HG03469 (cell line): ENCODE results near the gene CCDC85C.
A peak's percentile ranks its signal among the peaks of the same experiment; 100 is the strongest.

Experiments
- ATAC-seq: cut with Tn5 transposase; IDR thresholded peaks from one replicate; pipeline ENCODE4 v1.9.1; 2021; ENCODE audit warnings: mild to moderate bottlenecking, moderate library complexity, moderate number of reproducible peaks; ENCODE audit not compliant: unreplicated experiment

Gene CCDC85C

DNA sequence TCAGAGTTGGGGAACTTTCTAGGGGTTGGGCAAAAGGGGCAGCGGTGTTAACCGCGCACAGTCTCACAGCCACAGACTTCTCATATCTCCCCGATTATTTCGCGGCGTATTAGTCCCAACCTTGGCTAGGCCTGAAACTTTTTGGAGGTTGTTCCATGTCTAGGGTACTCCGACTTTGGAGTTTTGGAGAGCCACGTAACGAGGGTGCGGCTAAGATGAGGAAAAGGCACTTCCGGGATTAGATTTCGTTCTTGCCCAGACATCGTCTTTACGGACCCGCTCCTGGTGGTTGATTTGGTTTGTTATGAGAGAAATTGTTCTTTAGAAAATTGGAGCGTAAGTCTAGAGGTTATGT is 122.3 kb downstream of the CCDC85C start:
- ATAC-seq: no peak

DNA sequence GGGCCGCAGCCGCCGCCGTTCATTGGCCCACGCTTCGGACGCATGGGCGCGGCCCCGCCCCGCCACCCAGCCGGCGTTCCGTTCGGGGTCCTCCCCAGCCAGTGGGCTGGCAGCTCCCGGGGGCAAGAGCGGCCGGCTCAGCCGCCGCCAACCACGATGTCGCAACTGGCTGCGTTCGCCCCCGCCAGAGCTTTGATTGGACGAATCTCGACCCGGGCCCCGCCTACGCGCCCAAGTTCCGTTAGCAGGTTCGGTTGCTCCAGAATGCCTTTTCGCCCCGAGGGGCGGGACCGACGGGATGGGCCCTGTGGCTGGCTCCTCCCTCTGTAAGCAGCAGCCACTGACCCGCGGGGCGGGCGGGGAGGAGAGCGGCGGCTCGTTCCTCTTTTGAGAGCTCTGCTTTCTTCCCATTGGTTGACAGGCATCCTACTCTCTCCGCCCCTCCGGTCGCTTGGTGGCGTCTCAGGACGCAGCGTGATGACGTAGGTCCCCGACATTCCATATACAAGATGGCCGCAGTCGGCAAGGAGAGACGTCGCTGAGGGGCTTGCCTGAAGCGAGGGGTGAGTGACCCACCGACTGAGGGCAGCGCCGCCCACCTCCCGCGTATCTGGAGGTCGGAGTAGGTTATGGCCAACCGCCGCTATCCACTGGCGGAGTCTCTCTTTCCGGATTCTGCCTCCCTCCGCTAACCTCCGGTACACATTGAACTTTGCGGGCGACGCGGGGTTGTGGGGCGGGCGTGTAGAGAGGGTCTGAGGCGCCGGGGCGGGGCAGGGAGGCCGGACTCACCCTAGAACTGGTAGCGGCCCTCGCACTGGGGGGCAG is 122.9 kb downstream of the CCDC85C start, which contains the start of gene CCNK:
Gene CCNK (plus strand): TSS at position 493 of the 828 bp plus-strand sequence. CDS start 11,269 bp downstream, outside the sequence.
- peak; percentile 81 for ATAC-seq

DNA sequence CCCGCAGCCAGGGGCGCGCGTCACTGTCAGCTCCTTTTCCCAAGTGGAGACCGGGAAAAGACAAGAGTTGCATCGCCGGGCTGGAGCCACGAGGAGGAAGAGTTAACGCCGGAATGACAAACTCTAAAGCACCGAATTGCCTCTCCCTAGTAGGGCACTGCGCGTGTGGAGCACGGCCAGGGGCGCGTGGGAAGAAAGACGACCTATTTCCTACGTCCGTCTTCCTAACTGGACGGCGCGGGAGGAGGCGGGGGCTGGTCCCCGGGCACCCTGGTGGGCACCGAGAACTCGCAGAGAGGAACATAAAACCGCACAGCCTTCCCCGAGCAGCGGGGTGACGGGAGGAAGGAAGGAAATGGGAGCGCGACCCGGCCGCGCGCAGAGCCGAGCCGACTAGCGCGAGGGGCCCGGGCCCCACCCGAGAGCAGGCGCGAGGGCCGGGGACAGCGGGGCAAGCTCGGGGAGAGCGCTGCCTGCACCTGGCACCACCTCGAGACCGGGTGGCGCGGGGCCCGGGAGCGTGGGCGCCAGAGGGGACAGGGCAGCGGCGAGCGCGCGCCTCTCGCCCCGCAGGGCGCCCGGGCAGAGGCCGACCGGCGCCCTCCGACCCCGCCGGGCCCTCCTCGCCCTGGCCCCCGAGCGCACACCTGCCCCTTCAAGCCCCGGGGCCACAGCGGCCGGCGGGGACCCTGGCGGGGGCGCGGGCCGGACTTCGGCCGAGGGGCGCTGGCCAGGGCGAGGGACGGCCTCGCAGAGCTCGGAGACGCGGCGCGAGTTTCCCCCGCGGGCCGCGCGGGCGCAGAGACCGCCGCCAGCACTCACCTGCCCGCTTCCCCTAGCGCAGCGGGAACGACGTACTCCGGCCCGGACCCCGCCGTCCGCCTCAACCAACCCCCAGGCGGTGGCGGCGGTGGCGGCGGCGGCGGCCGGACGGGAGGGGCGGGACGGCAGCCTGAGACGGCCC is 123.8 kb downstream of the CCDC85C start, which contains the start of gene SETD3:
Gene SETD3 (minus strand): TSS at position 954 of the 964 bp plus-strand sequence. CDS start 15,054 bp downstream, outside the sequence.
- ATAC-seq: no peak

DNA sequence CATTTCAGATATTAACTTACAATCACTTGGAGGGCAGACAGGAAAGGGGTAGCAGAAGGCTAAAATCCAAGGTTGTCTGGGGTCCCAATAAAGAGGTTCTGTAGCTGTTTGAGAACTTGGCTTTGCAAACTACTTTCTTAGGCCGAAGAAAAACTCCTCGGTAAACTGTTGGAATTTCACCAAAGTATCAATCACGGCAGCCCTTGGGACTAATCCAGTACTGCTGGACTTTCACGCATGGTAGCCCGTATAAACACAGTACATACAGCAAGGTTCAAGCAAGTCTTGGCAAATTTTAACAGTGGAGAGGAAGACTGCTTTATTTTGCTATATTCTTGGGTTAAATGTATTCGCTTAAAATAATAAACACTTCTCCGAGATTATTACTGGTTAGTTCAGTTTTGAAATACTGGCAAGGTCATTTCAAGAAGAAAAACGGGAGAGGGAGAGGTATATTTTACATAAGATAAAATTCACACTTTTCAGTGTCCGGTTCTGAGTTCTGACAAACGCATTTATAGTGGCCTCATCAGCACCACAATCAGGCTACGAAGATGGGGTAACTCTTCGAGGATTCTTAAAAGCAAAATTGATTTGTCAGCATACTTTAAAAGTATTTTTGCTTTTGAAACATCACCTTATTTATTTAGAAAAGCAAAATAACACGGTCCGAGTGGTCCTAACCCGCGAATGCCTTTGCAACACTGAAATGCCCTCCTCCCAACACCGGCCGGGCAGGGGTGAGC is 124.7 kb downstream of the CCDC85C start:
- ATAC-seq: no peak

DNA sequence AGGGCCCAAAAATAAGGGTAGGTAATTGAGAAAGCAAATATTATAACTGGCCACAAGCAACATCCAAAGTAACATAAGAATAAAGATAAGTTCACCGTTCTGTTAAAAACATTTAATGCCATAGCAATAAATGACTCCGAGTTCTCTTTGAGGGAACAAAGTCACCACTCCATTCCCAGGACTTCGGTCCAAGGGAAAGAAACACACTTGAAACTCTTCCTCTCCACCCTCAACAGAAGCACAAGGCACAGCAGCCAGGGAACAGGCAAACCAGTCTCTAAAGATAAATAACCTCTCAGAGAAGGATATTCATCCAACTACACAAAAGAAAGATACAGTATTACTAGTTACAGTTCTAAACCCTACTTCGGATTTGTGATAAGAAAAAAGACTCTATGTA is 125.9 kb downstream of the CCDC85C start:
- ATAC-seq: no peak

DNA sequence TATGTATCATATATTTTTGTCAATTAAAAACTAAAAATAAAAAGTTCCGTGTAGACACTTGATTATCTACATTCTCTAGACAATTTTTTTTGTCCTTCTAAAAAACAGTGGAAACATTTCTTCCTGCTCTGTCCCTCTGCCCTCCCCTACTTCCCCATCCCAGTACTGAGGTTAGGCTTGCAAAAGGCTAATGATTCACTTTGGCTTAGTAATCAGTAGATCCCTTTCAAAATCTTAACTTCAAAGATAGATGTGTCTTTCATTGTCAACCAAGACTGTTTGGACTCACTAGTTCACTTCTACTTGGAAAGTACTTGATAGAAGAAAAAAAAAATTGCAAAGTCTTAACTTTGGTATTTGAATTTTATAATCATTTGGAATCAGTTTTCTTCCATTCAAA is 127.1 kb downstream of the CCDC85C start:
- no peak for ATAC-seq

DNA sequence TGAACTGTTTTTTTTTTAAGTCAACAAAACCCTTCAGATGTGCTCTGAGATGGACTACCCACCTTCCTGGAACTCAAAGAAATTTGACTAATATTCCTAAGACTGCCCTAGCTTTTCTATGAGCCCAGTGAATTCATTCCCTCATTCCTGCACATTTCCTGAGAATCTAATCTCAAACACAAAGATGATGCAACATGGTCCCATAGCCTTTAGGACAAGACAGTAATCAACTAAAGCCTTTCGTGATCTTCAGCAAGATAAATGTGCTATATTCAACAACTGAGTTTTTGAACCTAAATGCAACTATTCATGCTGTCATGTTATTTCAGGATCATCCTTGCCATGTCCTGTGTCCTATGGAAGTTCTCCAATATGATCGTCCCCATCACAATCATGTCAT is 128.3 kb downstream of the CCDC85C start:
- ATAC-seq: no peak

DNA sequence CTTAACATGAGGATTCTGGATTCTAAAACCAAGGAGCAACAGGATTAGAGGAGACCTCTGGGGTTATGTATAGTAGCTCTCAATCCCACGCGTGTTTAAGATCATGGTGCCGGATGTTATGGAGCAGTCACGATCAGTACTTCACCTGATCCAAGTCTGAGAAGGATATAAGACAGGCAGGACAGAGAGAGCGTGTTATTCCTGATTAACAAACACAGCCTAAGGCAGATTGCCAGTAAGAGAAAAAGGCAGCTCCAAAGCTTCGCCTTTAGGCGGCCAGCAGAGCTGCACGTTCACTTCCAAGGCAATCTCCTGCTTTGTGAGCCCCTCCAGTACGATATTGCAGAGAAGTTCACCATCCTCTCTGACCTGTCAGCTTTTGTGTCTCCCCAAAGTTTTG is 128.8 kb downstream of the CCDC85C start:
- no peak for ATAC-seq

DNA sequence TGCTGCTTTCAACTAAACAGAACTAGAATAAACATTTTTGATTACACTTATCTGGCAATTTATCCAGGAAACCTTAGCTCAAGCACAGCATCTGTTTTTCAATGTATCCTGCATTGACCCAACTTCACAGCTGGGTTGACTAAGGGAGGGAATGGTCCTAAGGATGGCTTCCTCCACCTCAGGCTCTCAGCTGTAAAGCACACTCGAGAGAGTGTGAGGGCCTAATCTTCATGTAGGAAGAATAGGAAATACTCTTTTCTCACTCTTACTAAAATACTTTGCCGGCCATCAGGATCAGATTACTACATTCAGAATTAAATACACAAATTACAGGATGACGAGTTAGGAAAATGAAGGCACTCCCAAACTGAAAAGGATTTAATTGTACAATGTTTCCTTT is 130.5 kb downstream of the CCDC85C start:
- no peak for ATAC-seq

DNA sequence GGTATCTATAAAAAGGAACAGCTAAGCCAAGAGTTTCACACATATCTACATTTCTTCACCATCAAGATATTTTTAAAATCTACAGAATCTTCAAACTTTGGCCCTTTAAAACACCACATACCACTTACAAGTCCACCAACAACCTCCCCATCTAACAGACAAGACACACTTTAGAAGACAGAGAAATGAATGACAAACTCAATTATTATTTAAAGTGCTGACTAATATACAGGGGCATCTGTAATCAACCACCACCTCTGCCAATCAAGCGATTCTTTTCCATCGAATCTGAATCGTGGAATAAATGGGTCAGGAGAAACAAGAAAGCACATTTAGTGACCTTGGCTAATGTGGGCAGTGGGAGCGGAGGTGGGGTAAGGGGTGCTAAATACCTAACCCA is 131.1 kb downstream of the CCDC85C start:
- no peak for ATAC-seq

DNA sequence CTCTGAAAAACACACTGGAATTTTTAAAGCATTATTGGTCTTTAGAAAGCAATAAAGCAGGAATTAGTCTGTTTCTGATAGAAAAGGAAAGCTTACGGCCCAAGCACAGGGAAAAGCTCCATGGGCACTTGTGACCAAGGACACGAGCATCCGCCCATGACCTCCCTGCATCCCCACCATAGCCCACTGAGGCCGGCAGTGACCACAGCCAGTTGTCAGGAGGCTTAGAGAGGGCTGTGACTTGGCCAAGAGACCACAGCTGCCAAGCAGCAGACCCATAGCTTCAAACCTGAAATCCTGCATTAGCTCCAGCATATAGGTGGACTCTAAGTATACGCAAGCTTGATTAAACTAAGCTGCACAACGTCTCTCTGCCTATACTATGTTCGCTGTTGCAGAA is 132.3 kb downstream of the CCDC85C start:
- no peak for ATAC-seq

DNA sequence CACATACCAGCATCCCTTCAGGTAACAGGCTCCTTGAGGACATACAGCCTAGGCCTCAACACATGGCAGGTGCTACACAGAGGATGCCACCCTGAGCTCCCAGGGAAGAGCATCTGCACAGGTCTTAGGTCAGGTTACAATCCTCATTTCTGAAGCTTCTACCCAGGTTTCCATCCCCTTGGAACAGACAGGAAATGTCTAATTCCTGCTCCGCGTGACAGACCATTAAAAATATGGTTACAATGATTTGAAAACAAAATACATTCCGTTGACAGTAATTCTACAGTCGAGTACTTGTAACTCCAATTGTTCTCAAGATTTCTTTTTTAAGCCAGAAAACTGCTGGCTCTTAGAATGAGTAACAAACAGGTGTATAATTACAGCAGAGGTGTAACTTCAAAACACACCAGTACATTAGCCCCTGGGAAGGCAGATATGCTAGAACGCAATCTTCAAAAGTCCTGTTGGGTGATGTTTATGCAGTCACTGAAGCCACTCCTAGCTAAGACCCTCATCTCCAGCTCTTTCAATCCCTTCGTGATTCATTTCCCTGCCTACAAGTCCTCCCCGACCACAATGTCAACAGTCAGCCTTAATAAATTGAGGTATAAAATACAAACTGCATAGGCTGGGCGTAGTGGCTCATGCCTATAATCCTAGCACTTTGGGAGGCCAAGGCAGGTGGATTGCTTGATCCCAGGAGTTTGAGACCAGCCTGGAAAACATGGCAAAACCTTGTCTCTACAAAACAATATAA is 135.0 kb downstream of the CCDC85C start:
- no peak for ATAC-seq

DNA sequence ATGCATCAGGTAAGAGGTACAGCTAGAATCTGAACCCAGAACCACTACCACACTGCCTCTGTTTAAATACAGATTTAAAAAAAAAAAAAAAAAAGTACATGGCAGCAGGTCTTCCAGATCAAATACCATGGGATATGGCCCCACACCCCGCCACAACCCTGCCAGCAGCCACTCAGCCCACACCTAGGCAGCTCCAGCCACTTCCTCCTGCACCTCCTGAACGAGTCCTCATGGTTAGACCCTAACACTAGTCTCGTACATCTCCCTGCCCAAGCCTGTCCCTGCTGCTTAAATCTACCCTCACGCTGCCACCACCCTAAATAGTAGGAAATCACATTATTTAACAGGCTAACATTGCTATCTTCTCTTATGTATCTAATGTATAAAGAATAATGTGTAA is 135.9 kb downstream of the CCDC85C start:
- ATAC-seq: no peak

DNA sequence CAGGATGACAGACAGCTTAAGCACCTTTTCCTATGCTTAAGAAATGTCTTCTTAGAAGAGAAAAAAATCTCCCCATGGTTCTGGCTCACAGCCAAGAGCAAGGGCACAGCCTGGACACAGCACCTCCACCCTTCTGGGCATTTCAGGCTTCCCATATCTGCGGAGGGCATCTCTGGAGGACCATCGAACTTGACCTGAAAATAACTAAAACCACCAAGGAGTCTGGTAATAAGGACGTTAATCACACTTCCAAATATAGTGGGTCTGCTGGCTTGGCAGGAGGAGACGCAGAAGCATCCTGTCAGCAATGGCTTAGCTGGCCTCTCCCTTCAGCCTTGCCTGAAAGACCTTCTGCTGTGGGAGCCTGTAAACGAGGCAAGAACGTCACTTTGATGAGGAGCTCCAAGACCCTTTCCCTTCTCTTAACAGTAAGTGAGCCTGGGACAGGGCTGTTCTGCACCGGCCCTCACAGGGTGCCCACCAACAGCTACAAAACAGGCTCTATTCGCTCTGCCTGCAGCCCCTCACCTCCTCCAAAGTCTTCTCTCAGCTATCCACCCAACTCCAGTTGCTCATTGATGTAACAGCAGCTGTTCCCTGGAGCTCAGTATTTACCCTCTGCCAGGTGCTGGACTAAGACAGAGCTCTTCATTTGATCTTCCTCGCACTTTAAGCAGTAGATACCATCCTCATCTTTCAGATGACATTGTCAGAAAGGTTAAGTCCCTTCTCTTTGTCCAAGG is 136.5 kb downstream of the CCDC85C start:
- no peak for ATAC-seq

DNA sequence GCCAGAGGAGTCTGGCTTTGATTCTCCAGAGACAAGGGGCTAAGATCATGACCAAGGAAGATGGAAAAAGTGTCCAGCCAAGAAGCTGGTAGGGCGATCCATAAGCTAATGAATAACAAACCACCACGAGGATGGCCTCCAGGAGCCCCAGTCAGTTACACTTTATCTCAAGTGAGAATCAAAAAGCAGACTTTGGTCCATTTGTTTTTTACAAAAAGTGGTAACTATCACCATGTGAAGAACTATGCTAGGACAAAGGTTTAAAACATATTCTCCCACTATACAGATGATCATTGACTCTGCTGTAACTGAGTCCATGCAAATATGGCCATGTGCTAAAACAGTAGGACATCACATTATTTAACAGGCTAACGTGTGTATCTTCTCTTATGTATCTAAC is 137.2 kb downstream of the CCDC85C start:
- ATAC-seq: no peak

DNA sequence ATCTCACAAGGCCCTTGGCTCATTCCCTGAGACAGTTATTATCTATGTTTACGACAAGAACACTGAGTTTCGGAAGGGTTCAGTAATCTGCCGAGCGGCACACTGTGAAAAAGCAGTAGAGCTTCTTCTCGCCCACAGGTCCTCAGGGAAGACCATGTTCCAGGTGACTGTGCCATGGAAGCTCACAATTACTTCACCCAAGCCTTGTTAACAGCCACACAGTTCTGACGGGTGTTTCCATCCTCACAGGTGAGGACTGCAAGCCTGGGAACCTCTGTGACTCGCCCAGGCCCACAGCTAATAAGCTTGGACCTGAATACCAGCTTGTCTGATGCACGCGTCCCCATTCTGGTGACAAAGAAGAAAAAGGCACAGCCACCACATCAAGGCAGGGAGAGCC is 138.7 kb downstream of the CCDC85C start:
- no peak for ATAC-seq

DNA sequence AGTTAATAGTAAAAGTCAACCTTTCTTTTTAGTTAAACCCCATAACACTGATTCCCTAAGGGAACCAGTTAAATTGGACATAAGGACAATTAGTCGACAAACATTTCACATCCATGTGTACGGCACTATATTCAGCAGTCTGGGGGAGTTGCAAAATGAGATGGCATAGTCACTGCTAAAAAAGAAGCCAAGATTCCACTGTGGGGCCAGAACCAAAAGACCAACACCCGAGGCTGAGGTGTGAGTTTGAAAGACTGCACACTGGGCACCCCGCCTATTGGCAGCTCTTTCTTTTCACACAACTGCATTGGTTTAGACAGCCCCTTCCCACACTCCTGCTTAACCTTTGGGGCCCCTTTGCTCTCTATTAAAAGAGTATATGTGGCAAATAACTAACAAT is 140.0 kb downstream of the CCDC85C start:
- no peak for ATAC-seq

DNA sequence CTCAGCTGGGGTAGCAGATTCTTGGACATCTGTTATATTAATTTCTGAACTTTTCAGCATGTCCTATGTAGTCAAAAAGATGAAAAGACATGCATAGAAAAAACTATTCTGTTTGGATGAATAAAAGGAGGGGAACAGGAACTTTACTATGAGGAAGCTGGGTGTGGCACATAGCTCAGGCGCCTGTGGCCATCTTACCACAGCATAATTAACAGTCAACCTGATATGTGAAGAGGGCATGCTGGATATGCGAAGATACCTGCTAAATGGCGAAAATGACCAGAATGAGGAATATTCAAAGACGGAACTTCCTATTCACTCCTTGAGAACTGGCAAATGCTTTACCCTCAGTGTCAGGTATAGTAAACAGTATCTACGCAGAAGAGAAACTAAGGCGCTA is 141.8 kb downstream of the CCDC85C start:
- no peak for ATAC-seq

DNA sequence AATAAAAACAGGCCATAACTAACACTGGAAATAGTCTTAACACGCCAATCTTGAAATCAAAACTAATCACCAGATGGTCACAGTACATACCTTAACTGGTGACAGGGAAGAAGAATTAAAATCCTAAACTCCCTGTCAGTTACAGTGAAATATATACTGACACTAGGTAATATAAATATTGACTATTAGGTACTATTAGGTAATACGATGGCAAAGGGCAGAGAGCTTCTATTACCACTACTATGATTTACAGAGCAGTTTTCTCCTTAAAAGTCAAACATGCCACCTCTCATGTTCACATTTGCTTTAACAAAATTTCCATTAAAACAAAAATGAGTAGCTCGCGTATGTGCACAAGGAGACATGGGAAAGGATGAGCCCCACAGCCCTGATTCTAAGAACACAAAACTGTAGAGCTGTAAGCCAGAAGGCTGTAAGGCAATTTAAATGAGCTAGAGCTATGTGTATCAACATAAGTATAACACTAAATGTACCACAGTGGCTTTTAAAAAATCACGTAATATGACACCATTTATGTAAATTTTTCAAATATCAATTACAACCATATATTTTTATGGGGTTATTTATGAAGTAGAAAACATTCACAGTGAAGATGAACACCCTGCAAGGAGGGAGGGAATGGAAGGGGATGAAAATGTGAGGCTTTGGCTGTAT is 142.5 kb downstream of the CCDC85C start:
- no peak for ATAC-seq
